Measurements from ENCODE around the gene TEKT1.
"Not testable (repeated sequence)": the region's sequence is repeated elsewhere in the genome, so short reads cannot be mapped to it uniquely, and the experiment has no call there.

TEKT1 gene

GRCh38 chr17:6831661-6832263 is at the start of gene TEKT1:
Gene TEKT1 (minus strand): TSS chr17:6831729. CDS start chr17:6830376, 1,353 bp downstream.
- DNase-seq: no peak

- DNase-seq: not testable (repeated sequence)
These were observed 47.9 kb upstream of the TEKT1 start for GRCh38 chr17:6879221-6879975.

DNA sequence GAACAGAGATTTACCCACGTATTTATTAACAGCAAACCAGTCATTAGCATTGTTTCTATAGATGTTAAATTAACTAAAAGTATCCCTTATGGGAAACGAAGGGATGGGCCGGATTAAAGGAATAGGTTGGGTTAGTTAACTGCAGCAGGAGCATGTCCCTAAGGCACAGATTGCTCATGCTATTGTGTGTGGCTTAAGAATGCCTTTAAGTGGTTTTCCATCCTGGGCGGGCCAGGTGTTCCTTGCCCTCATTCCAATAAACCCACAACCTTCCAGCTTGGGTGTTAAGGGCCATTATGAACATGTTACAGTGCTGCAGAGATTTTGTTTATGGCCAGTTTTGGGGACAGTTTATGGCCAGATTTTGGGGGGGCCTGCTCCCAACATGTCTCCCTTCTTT is 43.7 kb upstream of the TEKT1 start:
- not testable (repeated sequence) for DNase-seq

DNA sequence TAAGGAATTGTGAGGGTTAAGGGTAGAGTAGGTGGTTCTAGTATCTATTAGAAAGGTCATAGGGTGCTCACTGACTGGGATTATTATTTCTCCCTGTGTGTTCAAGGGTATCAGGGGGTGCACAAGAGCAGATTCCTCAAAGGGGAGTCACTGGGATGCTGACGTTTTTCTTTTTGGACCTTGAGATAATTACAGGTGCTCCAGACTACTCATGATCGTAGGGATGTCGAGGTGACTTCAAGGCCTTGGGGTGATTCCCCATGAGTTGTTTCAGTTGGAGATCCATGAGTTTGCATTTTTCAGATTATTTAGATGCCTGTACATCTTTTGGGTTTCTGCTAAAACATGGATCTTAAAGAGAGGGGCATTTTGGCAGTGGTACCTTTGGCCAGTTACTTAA is 41.4 kb upstream of the TEKT1 start:
- no peak for DNase-seq

DNA sequence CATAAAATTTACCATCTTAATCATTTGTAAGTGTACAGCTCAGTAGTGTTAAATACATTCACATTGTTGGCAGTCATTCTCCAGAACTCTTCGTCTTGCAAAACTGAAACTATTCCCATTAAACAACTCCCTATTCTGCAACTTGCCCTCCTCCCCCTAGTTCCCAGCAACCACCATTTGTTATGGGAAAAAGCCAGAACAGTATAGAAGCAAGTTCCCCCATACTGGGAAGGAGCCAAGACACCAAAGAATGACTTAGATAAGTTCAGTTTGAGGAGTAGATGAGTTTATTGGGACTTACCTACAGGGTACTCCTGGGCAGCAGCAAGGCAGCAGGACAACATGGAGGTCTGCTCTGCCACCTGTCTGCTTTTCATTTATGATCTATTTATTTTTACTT is 39.3 kb upstream of the TEKT1 start:
- no peak for DNase-seq

- DNase-seq: no peak
These were observed 37.1 kb upstream of the TEKT1 start for GRCh38 chr17:6868582-6868981.

DNA sequence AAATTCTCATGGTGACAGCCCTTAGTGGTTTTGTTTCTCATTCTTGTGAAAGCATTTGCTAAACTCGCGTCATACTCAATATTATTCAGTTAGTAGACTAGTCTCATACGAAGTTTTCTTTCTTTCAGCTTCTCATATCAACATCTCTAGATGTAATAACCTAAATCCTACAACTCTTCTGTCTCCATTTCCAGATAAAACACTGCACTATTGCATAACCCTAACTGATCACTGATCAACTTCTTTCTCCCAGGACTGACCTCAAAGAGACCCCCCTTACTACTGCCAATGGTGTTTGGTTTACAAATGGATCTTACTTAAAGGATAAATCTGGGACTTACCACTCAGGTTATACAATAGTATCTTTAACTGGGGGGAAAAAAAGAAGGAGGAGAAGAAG is 36.3 kb upstream of the TEKT1 start:
- DNase-seq: no peak

GRCh38 chr17:6862825-6863224 is 31.3 kb upstream of the TEKT1 start:
- DNase-seq: no peak

GRCh38 chr17:6862122-6862521 is 30.6 kb upstream of the TEKT1 start:
- no peak for DNase-seq

GRCh38 chr17:6857904-6858303 is 26.4 kb upstream of the TEKT1 start:
- no peak for DNase-seq

DNA sequence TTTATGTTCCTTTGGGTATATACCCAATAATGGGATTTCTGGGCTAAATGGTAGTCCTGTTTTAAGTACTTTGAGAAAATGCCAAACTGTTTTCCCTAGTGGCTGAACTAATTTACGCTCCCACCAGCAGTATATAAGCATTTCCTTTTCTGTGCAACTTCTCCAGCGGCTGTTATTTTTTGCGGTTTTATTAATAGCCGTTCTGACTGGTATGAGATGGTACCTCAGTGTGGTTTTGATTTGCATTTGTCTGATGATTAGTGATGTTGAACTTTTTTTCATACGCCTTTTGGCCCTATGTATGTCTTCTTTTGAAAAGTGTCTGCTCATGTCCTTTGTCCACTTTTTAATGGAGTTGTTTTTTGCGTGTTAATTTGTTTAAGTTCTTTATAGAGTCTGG is 25.8 kb upstream of the TEKT1 start:
- no peak for DNase-seq

GRCh38 chr17:6856051-6856450 is 24.5 kb upstream of the TEKT1 start:
- no peak for DNase-seq

DNA sequence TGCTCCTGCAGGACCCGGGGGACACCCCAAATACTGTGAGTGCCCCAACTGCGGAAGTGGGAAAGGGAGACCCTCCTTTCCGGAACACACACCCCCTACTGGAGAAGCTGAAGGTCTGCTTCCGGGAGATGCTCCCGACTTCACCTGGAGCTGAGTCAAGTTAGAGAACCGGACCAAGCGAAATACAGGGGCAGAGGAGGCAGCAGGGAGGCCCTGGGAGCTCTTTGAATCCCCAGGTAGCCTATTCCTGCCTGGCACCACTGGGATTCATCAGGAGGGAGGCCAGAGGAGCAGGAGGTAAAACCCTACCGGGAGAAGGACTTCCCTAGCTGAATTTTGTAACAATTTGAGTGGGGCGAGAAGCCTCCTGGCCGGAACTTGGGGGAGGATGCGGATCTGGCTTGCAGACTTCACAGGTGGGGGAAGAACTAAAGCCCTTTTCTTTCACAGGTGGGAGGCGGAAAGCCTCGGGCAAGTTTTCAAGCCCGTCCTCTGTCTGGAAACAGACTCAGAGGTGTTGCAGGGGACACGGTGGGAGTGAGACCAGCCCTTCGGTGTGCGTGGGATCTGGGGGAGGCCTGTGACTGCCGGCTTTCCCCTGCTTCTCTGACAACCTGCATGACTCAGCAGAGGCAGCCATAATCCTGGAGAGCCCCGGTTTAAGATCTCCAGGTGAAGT is 22.4 kb upstream of the TEKT1 start:
- no peak for DNase-seq

DNA sequence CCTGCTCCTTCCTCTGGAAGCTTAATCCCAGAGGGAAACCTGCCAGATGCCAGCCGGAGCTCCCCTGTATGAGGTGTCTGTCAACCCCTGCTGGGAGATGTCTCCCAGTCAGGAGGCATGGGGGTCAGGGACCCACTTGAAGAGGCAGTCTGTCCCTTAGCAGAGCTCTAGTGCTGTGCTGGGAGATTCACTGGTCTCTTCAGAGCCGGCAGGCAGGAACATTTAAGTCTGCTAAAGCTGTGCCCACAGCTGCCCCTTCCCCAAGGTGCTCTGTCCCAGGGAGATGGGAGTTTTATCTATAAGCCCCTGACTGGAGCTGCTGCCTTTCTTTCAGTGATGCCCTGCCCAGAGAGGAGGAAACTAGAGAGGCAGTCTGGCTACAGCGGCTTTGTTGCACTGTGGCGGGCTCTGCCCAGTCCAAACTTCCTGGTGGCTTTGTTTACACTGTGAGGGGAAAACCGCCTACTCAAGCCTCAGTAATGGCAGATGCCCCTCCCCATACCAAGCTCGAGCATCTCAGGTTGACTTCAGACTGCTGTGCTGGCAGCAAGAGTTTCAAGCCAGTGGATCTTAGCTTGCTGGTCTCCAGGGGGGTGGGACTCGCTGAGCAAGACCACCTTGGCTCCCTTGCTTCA is 17.1 kb upstream of the TEKT1 start:
- not testable (repeated sequence) for DNase-seq

GRCh38 chr17:6846138-6846537 is 14.6 kb upstream of the TEKT1 start:
- not testable (repeated sequence) for DNase-seq

DNA sequence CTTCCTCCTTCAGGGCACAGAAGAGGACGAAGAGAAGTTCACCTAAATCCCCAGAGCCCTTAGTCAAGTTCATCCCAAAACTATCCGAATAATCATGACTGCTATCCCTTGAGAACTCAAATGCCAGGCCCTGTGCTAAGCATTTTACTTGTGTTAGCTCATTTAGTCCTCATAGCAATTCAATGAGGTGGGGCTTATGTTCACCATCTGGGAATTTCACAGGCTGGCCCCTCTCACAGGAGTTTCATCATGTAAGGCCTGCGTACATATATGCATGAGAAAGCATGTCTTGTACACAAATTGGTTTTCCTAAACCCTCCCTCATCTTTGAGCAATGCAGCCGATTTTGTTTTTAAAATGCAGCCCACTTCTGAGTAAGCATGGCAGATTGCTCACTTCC is 12.9 kb upstream of the TEKT1 start:
- not testable (repeated sequence) for DNase-seq

DNA sequence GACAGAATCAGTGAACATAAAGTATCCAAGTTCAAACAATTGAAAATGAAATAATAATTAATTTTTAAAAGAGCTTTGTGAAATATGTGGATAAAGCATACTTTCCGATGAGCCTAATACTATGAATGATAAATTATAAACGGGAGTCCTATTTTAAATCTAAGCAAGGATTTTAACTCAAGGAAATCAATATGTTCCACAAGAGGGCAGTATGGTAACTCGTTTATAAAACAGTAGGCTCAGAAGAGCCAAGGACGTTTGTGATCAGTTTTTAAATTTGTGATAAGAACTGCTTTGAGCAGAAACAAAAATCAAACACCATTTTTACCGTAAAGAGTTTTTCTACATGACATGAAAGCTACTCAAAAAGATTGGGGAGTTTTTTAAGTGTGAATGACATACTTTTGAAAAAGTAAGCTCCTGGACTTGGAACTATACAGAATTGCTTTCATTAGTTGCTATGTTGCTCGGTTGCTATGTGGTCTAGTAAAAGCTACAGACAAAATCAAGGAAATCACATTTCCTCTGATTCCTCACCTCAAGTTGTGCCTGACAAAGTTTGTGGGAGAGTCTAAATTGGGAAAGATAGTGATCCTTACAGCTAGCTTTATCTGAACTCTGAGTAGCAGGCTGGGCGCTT is 11.8 kb upstream of the TEKT1 start:
- no peak for DNase-seq

DNA sequence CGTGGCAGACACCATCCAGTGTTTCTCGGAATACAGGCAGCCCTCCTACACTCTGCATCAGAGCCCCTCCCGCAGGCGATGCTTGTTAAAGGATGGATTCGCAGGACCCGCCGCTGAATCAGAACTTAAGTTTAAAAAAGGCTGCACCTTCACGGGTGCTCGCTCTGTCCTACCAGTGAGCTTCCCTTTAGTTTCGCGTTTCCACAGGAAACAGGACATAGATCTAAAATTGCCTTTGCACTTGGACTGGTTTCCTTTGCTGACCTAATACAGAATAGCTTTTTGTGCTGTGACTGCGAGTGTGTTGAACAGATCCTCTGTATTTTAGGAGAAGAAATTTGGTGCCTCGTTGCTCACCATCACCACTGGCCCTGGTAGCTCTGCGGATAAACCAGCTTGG is 10.2 kb upstream of the TEKT1 start:
- not testable (repeated sequence) for DNase-seq

GRCh38 chr17:6830383-6830986 is 1.0 kb downstream of the TEKT1 start:
- no peak for DNase-seq

DNA sequence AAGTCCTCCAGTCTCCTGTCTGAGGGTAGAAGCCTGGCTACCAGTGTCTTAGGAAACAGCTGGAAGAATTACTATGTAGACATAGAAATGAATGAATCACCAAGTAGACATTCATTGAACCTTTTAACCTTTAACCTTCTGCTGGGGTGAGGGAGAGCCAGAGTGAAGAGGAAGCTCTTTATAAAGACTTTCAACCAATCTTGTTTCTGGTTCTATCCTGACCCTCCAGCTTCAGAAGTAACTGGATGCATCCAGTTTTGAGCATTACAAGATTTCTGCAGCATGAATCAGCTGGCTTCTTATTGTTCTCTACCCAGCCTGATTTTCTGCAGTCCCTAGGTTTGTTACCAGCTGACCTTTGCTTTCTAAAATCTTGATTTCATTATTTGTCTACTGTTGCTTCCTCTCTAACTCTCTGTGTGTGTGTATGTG is 8.5 kb downstream of the TEKT1 start:
- DNase-seq: no peak

DNA sequence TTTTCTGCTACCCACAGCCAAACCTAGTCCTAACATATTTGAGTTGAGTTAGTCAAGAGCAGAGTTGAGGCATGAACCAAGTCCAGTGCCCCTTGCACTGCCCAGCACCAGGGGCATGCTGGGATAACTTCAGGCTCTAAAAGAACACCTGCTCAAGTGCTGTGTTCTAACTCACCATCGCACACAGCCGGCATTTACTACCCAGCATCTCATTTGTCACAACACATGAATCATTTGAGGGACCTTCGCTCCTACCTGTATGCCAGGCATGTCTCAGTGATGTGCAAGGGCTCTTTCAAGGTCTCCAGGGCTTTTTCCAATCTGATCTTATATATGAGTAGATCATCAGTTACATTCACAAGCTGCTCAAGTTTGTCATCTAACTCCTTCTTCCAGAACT is 12.6 kb downstream of the TEKT1 start:
- no peak for DNase-seq

- DNase-seq: not testable (repeated sequence)
These were observed 15.2 kb downstream of the TEKT1 start for GRCh38 chr17:6816368-6816767.

DNA sequence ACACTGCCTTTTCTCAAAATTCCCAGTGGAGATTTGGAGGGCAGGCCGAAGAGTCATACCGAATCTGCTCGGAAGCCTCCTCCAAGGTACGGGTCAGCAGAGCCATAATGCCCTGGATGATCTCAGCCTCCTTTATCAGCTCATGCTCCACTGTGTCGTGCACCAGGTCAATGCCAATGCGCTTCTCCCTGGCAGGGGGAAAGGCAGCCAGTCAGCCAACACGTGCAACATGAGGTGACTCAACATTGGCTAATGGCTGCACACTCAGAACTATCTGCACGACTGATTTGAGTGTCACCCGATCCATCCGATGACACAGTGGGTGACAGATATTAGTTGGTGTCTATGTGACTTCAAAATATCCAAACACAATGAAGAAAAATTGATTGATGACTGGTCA is 15.8 kb downstream of the TEKT1 start:
- DNase-seq: no peak

Measured in SIG-M5 (cell line).